Prostate gland (tissue), 2 donors: Measurements from ENCODE around the gene GPR84.

Experiments
- POLR2AphosphoS5 ChIP-seq: sonication (generic); formaldehyde crosslinking; IDR thresholded peaks from one replicate; pipeline ENCODE4 v1.6.1; 2017; ENCODE audit warnings: antibody characterized with exemption
- TF ChIP-seq, protein P1 (sequence below), 4 experiments: fragments of 200-600 bp in 2 of 4; fragments of 450-650 bp in 2 of 4; sonication (generic) in 2 of 4; IDR thresholded peaks; 1 replicate in 3 of 4; 2 replicates in 1 of 4; pipeline ENCODE4 v1.5.1; 2016 to 2019; ENCODE audit warnings: antibody characterized with exemption in 4 of 4, mild to moderate bottlenecking in 2 of 4, moderate library complexity in 2 of 4

DNA sequence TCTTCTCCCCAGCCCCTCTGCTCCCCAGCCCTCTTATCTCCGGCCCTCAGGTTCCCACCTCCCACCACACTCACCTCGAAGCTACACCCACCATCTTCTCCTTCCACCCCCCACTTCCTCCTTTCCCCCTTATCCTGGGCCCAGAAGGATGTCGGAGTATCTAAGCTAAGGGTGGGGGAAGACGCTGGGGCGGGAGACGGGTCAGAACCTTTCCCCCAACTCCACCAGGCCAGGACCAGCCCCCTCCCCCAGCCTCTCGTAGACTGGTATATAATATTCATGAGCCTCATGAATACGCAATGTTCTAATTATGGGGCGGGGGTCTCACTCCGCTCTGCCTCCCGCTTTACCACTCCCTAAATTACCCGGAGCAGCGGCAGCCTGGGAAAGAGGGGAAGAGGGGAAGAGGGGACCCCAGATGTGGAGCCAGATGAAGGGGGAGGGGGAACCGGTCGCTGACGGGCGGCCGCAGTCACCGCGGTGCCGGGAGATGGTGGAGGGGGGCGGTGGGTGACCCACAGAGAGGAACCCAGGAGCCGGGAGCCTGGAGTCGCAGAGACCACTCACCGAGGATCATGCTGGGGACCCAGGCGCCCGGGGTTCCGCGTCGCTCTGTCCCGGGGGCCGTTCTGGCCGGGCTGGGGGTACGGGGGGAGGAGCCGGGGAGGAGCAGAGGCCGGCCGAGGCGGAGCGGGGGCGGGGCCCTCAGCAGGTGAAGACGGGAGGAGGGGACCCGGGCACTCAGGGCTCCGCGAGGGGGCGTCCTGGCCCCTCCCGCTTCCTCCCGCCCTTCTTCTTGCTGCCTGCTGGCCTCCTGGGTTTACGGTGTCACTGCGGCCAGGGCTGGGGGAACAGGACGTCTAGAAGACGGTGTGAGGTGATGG lies 26.6 kb upstream of the GPR84 start:
- TF ChIP-seq, protein P1, sequence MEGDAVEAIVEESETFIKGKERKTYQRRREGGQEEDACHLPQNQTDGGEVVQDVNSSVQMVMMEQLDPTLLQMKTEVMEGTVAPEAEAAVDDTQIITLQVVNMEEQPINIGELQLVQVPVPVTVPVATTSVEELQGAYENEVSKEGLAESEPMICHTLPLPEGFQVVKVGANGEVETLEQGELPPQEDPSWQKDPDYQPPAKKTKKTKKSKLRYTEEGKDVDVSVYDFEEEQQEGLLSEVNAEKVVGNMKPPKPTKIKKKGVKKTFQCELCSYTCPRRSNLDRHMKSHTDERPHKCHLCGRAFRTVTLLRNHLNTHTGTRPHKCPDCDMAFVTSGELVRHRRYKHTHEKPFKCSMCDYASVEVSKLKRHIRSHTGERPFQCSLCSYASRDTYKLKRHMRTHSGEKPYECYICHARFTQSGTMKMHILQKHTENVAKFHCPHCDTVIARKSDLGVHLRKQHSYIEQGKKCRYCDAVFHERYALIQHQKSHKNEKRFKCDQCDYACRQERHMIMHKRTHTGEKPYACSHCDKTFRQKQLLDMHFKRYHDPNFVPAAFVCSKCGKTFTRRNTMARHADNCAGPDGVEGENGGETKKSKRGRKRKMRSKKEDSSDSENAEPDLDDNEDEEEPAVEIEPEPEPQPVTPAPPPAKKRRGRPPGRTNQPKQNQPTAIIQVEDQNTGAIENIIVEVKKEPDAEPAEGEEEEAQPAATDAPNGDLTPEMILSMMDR (IDR thresholded peaks at IDR 0.05): peak in 1 of 4 experiments; percentile 10
- no peak for TF ChIP-seq POLR2AphosphoS5
